Vagina (tissue), 2 donors: ENCODE results near the gene ERVK3-1.

ENCODE experiments used
- CTCF ChIP-seq, 3 experiments: fragments of 450-650 bp in 2 of 3; fragments of 200-600 bp in 1 of 3; sonication (generic) in 1 of 3; IDR thresholded peaks; one replicate each; pipeline ENCODE4 v1.5.1; 2017 to 2019; ENCODE audit warnings: antibody characterized with exemption in 3 of 3, mild to moderate bottlenecking in 2 of 3, moderate library complexity in 2 of 3
- POLR2A ChIP-seq, 2 donors: fragments of 450-650 bp; IDR thresholded peaks; one replicate each; pipeline ENCODE4 v1.6.1; 2017; ENCODE audit warnings: antibody characterized with exemption in 2 of 2, mild to moderate bottlenecking in 2 of 2, moderate library complexity in 2 of 2
- POLR2AphosphoS5 ChIP-seq, 2 donors: sonication (generic); formaldehyde crosslinking; IDR thresholded peaks; one replicate each; pipeline ENCODE4 v1.9.0; 2017; ENCODE audit warnings: antibody characterized with exemption in 2 of 2, mild to moderate bottlenecking in 2 of 2, low read depth in 1 of 2; ENCODE audit not compliant: insufficient read depth in 1 of 2

DNA sequence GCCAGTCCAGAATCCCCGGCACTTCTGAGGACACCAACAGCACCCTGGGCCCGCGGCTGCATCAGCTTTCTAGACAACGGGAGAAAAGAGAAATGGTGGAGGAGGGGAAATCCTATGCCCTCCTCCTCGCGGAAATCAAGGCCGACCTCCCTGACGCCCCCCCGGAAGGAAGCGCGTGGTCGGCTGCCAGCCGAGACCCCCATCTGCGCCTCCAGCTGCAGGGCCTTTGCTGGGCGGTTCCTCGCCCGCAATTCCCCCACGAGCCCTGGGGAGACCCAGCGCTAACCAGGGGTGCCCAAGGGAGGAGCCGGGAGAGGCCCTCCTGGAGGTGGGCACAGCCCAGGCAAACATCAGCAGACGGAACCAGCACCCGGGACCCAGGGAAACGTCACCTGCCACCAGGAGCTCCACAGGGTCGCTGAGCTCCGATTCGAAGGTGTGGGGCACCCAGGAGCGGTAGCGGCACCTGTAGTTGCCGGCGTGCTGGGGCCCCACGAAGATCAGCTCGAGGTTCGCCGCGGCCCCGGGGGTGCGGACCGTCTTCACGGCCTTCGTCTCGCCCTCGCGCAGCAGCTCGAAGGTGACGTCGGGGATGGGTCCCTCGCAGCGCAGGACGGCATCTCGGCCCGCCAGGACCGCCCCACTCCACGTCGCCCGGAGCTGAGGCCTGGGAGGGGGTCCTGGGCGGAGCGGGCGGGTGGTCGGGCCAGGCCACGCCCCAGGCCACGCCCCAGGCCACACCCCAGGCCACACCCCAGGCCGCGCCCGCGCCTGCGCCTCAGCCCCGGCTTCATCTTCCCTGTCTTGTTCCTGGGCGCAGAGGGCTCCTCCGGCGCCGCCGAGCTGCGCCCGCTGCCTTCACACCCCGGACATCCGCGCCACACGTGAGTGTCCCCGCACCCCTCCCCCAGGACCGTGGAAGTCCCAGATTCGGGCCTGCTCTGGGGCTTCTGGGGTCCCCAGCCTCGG is 42.1 kb downstream of the ERVK3-1 start:
- TF ChIP-seq CTCF (IDR thresholded peaks at IDR 0.05), result no peak
- peak in 1 of 2 donors; percentile 24 for TF ChIP-seq POLR2A (IDR thresholded peaks at IDR 0.05)
- TF ChIP-seq POLR2AphosphoS5 (IDR thresholded peaks at IDR 0.05; ENCODE audit: insufficient read depth in 1 of 2, low read depth in 1 of 2), result peak in 1 of 2 donors; percentile 83
